Activated CD8-positive, alpha-beta memory T cell treated with anti-CD3 and anti-CD28 coated beads, Interleukin-2, amount 50 U/mL, for 1 hour (primary cell): ENCODE results near the gene NPM1.

Source experiments
- DNase-seq: peaks from one replicate; pipeline ENCODE4 v3.0.0-alpha.2; 2020; ENCODE audit errors: extremely low read depth

Gene NPM1

GRCh38 chr5:171428168-171428696 is 40.6 kb downstream of the NPM1 start:
- no peak for DNase-seq

- DNase-seq = no peak
Observed at GRCh38 chr5:171428809-171429542, 41.3 kb downstream of the NPM1 start.

- DNase-seq = no peak
Observed at GRCh38 chr5:171429543-171429910, 41.9 kb downstream of the NPM1 start.

- DNase-seq = no peak
Observed at GRCh38 chr5:171431251-171431777, 43.7 kb downstream of the NPM1 start.

DNA sequence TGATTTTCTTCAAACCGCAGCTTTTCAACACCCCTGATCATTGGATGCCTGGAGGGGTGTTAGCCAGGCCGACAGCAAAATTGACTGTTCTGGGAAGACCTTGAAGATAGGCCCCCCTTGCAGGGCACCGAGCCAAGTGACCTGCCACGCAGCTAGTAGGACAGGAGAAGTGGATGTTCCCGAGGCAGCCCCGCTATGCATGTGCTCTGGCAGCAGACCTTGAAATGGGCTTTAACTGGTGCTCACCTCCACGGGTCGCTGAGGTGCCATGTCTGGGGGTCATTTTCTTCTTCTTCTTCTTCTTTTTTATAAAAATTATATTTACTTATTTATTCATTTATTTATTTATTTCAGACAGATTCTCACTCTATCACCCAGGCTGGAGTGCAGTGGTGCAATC is 44.4 kb downstream of the NPM1 start:
- no peak for DNase-seq

- no peak for DNase-seq
Observed at GRCh38 chr5:171432583-171433351, 45.1 kb downstream of the NPM1 start.

GRCh38 chr5:171433352-171433698 is 45.7 kb downstream of the NPM1 start:
- no peak for DNase-seq

GRCh38 chr5:171433982-171434676 is 46.5 kb downstream of the NPM1 start:
- no peak for DNase-seq

GRCh38 chr5:171434874-171435273 is 47.2 kb downstream of the NPM1 start:
- DNase-seq = no peak

DNA sequence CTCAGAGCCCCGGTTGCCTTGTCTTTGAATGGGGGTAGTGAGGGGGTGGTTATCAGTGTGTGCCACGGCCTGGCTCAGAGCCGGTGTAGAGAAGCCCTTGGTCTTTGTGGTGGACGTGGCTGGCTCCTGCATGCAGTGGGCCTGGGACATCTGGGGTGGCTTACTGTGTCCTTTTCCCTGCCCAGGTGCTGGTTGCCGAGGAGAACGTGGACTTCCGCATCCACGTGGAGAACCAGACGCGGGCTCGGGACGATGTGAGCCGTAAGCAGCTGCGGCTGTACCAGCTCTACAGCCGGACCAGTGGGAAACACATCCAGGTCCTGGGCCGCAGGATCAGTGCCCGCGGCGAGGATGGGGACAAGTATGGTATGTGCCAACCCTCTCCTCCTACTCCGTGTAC is 48.3 kb downstream of the NPM1 start:
- no peak for DNase-seq

DNA sequence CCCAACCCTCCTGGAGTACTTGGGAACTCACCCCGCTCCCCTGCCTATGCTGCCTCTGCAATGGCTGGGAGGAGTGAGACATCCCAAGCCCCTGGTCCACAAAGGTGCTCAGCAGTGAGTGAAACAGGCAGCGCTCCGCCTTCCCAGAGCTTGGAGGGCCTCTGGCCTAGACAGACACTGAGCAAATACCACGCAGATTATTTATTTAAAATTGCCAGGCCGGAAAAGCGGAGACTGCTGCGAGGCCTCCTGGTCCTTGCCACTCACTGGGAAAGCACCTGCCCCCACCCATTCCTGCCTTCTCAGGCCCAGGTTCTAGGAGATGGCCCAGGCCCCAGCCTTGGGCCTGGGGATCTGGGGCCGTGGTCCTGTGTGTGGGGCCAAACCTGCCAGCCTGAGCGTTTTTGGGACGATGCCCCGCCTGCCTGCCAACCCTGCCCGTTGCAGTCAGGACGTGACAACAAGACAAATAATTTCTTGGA is 49.2 kb downstream of the NPM1 start:
- no peak for DNase-seq

- no peak for DNase-seq
Observed at GRCh38 chr5:171437286-171437821, 49.7 kb downstream of the NPM1 start.

DNA sequence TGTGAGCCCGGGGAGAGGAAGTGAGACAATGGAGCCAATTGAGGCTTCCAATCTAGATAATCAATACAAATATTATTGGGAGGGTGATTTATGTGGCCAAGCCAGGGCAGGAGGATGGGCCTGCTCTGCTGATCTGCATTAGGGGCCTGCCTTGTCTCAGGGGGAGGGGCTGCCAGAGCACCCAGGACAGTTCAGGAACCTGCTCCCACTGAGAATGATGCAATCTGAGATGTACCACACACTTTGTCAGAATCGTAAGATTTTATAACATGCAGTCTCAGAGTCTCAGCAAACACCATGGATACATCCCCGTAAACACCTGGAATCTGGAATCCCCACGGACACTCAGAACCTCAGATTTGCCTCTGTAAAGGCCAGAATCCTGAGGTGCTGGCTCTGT is 51.1 kb downstream of the NPM1 start:
- no peak for DNase-seq

DNA sequence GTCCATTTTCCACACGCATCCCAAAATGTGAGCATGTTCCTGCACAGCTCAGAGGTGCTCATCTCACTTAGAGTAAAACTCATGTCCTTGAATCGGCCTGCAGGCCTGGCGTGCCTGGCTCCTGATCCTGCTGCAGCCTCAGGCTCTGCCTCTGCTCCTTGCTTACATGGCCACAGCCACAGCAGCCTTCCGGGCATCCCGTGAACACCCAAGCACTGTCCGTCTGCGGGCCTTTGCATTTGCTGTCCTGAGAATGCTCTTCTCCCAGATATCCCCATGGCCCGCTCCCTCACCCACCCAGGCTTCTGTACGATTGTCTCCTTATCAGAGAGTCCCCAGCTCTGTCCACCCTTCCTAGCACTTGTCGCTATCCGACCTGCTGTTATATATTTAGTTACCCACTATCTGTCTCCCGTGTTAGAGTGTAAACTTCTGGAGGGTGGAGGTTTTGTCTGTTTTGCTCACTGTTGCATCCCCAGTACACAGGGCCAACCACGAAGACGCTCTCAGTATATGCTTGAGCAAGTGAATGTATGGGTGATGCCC is 53.7 kb downstream of the NPM1 start:
- no peak for DNase-seq

DNA sequence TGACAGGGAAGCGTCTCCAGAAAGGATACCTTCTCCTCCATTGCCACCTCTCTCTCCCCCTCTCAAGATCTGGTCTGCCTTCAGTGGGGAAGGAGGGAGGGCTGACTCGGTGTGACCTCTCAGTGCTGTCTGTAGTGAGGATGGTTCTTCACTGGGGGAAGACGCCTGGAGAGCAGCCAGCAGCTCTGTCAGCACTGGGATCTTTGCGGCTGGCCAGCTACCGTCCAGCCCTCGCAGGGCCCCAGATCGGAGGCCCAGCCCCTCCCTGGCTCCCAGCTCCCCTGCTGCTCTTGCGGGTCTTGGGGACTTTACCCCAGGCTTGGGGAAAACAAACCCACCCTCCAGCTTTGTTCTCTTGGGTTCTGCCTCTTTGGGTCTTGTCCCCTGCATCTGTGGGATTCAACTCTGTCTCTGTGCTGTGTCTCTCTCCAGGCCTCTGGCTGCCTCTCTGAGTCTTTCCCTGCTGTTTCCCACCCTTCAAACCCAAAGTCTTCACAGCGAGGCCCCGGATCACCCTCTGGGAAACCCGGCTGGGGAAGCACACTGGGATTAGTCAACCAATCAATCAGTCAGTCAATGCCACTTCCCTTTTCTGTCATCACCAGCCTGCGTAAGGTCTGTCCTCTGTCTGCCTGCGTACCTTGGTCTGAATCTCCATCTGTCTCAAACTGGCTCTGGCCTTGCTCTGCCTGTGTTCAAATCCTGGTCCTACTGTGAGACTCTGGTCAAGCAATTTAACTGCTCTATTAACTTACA is 54.8 kb downstream of the NPM1 start:
- DNase-seq = no peak

DNA sequence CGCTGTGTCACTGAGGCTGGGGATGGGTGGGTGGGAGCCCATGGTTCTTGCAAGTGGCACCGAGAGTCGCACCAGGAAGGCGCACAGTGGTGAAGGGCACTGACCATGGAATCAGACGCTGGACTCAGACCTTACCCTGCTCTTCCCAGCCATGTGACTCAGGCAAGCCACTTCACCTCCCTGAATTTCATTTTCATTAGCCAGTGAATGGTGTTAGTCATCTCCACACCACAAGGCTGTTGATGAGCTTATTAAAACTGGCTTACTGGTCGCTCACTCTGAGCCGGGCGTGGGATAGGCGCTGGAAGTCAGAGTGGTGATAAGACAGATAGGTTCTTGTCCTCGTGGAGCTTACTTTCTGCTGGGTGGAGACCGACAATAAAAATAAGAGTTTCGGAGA is 56.9 kb downstream of the NPM1 start:
- no peak for DNase-seq

- no peak for DNase-seq
Observed at GRCh38 chr5:171445644-171446516, 58.2 kb downstream of the NPM1 start.

DNA sequence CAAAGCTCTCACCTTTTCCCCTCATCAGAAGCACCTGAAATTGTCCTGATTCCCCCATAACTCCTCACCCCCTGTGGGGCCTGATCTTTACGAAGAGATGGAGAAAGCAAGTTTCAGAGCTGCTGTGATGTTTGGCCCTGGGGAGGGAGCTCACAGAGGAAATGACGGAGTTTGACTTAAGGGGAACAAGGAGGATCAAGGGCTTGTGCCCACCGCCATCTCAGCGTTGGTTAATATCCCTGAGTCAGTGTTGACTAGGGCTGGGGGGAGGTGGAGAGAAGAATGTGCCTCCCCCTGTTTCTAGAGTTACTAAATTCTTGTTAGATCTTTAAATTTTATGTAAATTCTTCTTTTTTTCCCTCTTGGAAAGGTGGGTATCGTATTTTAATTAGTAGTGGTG is 59.6 kb downstream of the NPM1 start:
- no peak for DNase-seq

DNA sequence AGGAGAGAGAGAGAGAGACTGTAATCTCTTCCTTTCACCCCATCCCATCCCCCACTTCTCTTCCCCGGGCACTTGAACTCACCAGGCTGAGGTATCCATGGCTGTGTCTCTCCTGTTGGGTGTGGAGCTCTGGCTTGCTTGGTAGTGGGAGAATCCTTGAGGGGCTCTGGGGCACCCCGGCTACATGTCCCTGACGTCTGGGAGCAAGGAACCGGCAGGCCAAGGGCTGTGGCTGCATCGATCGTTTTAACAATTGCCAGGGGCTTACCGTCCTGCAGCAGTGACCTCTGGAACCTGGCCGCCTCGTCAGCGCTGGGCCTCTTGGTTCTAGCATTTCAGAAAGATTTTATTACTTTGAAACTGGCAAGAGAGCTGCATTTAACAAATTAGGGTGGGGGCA is 61.8 kb downstream of the NPM1 start:
- no peak for DNase-seq
